HG03045 (cell line): ENCODE data around the gene PTBP3.

Experiments
- ATAC-seq: cut with Tn5 transposase; IDR thresholded peaks from one replicate; pipeline ENCODE4 v1.9.1; 2021; ENCODE audit warnings: mild to moderate bottlenecking, moderate library complexity; ENCODE audit not compliant: unreplicated experiment

Gene PTBP3

DNA sequence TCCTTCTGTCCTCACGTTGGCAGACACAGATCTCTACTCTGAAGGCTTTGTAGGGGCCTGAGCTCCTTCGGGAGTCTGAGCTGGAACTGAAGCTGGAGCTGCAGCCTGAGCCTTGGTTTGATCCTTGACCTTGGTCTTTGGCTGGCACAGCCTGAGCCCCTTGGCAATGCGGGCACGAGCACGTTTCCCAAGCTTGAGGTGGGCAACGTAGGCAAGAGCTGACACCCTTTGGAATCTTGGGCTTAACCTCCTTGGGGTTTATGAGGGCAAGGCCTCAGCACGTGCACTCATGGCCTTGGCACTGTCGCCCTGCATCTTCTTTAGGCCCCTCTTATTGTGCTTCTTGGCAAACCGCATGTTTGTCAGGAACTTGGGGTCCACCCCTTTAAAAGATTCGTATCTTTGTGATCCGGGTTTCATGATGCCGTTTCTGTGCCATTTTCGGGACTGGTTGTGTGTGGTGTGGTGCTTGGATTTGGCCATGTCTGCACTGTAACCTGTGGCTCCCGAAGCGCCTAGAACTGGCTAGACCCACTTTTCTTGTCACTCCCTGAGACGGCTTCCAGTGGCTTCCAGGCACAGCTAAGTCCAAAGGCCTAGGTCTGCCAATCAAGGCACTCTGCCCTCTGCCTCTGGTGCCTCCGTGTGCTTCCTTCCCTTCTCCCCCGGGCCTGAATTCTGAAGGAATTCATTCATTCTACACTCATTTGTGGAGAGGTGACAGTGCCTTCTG is 159.8 kb downstream of the PTBP3 start:
- no peak for ATAC-seq

- ATAC-seq: no peak
Observed at GRCh38 chr9:112170968-112171367, 162.5 kb downstream of the PTBP3 start.

GRCh38 chr9:112170235-112170634 is 163.2 kb downstream of the PTBP3 start:
- ATAC-seq: no peak

DNA sequence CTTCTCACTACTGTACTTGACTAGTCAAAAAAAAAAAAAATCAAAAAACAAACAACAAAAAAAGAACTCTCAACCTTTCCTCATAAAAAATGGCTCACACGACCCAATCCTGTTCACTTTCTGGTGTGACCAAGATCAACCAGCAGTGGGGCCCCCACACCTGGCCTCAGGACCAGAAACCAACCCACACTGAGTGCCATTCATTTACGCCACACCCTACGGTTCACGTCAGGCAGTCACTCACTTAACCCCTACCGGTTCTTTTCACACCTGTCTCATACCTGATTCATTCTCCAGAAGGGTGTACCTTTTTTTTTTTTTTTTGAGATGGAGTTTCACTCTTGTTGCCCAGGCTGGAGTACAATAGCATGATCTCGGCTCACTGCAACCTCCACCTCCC is 164.1 kb downstream of the PTBP3 start:
- no peak for ATAC-seq

DNA sequence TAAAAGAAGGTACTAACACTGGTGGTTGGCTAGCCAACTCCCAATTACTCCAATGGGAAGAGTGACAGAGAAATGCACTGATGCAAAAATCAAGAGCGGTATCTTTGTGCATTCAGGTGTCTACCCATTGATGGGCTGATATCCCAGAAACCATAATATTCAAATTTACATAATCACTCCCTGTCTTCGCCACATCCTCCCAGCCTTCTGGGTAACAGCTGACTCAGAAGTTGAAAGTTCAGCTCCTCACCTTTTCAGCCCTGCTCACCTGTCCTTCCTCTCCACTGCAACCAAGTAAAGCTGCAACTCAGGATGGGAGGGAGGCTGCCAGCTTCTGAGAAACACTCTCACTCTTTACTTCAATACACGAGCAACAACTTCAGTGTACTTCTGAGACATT is 165.2 kb downstream of the PTBP3 start:
- no peak for ATAC-seq
